T-cell (primary cell): ENCODE results near the gene KLF9. TPM values are rescaled to one million over a fixed set of nuclear protein-coding genes. Genes with fewer than 3 reads are reported as not detected.

Experiments used
- ATAC-seq, 4 experiments: fragments of 200-7000 bp in 3 of 4; fragments of 150-1000 bp in 1 of 4; cut with Tn5 transposase; replicated peaks in 1 of 4; 1 replicate in 3 of 4; 2 replicates in 1 of 4; pipeline ENCODE4 v1.10.0; 2021; ENCODE audit warnings: moderate library complexity in 3 of 4, mild to moderate bottlenecking in 2 of 4, moderate number of reproducible peaks in 1 of 4
- CTCF ChIA-PET, 2 donors: fragments of 300-600 bp; sonication (Branson Sonifier 250); formaldehyde crosslinking; loops; one replicate each; lab custom pipeline; 2022; ENCODE audit warnings: antibody characterized with exemption in 2 of 2; lab: Charles Lee
- POLR2A ChIA-PET, 2 donors: fragments of 300-600 bp; sonication (Branson Sonifier 250); formaldehyde crosslinking; loops; one replicate each; lab custom pipeline; 2022; ENCODE audit warnings: antibody characterized with exemption in 2 of 2; lab: Charles Lee
- DNase-seq, 35 experiments: peaks; one replicate each; pipeline versions ENCODE4 v3.0.0 to v3.0.0-alpha.2; 2013 to 2023
- H3K27ac ChIP-seq: one replicate; pipeline ENCODE4 v1.5.1; 2013; ENCODE audit warnings: low read length
- H3K27me3 ChIP-seq, 2 experiments: replicated peaks in 1 of 2; 1 replicate in 1 of 2; 2 replicates in 1 of 2; pipeline versions ENCODE4 v1.6.1 to v1.7.0; 2013; ENCODE audit warnings: low read length in 1 of 2, mixed read lengths in 1 of 2; ENCODE audit not compliant: control insufficient read depth in 2 of 2, insufficient read depth in 2 of 2; ENCODE audit errors: extremely low read depth in 1 of 2
- H3K36me3 ChIP-seq, 2 donors: 1 replicate in 1 of 2; 2 replicates in 1 of 2; pipeline versions ENCODE4 v1.6.1 to v1.7.0; 2013; ENCODE audit warnings: low read length in 1 of 2; ENCODE audit not compliant: control insufficient read depth in 2 of 2, insufficient read depth in 1 of 2; ENCODE audit errors: extremely low read depth in 1 of 2
- H3K4me1 ChIP-seq, 2 experiments: 1 replicate in 1 of 2; 2 replicates in 1 of 2; pipeline versions ENCODE4 v1.6.1 to v1.7.0; 2013; ENCODE audit warnings: low read length in 2 of 2, mixed read lengths in 1 of 2; ENCODE audit not compliant: insufficient read depth in 2 of 2, control insufficient read depth in 1 of 2; ENCODE audit errors: extremely low read depth in 1 of 2
- H3K4me3 ChIP-seq, 2 donors: 1 replicate in 1 of 2; 2 replicates in 1 of 2; pipeline versions ENCODE4 v1.5.1 to v1.7.0; 2013; ENCODE audit warnings: mild to moderate bottlenecking in 2 of 2, low read length in 1 of 2, moderate library complexity in 1 of 2; ENCODE audit not compliant: control insufficient read depth in 1 of 2; ENCODE audit errors: extremely low read depth in 1 of 2
- H3K9me3 ChIP-seq: 2 replicates; pipeline ENCODE4 v1.7.0; 2013
- H3K27ac Mint-ChIP-seq, 2 donors: one replicate each; pipeline ENCODE4 v1.8.0; 2020 to 2021; ENCODE audit warnings: mild to moderate bottlenecking in 2 of 2, mixed read lengths in 2 of 2
- H3K27me3 Mint-ChIP-seq, 2 donors: one replicate each; pipeline ENCODE4 v1.8.0; 2021 to 2022; ENCODE audit warnings: mixed read lengths in 2 of 2
- H3K36me3 Mint-ChIP-seq: one replicate; pipeline ENCODE4 v1.8.0; 2021; ENCODE audit warnings: mixed read lengths
- H3K4me1 Mint-ChIP-seq, 3 donors: one replicate each; pipeline ENCODE4 v1.8.0; 2020 to 2022; ENCODE audit warnings: mixed read lengths in 3 of 3, mild to moderate bottlenecking in 1 of 3
- H3K4me3 Mint-ChIP-seq, 3 donors: one replicate each; pipeline ENCODE4 v1.8.0; 2020 to 2022; ENCODE audit warnings: mild to moderate bottlenecking in 3 of 3, mixed read lengths in 3 of 3, moderate library complexity in 3 of 3
- H3K9me3 Mint-ChIP-seq, 3 donors: one replicate each; pipeline ENCODE4 v1.8.0; 2020 to 2022; ENCODE audit warnings: mixed read lengths in 3 of 3
- WGBS: methylation state at CpG from one replicate; pipeline ENCODE4 v1.1.5; 2013; ENCODE audit warnings: missing lambda C conversion rate; ENCODE audit not compliant: insufficient coverage; 5-methylcytosine and 5-hydroxymethylcytosine counted together
- total RNA-seq, 35 experiments: library from RNA in 6 of 35; stranded (reverse) in 6 of 35; fragments of 120-200 nt in 1 of 35; gene quantifications; one replicate each; pipeline versions ENCODE4 v1.2.1 to v1.2.4 and lab custom pipeline; 2013 to 2026

The KLF9 gene
- total RNA-seq, 5 donors from 2014 or later (not counting 1 experiment from before 2014, with no cell fraction given) = 21.7 to 91.7 (median 23.6) TPM

GRCh38 chr9:70389188-70389587 is 25.3 kb downstream of the KLF9 start:
- whole genome bisulfite sequencing = 93% methylated on average over 2 of the region's 3 CpGs
- Histone ChIP-seq H3K4me1 (peaks cover 8 to 49% of the 10 kb centered on the region in 2 experiments), H3K36me3 (peaks cover 0 to 25% of the 10 kb centered on the region in 2 donors), H3K4me3 (no peak overlapping the region), H3K27me3 (no peaks in the 10 kb centered on the region), H3K9me3 (no peaks in the 10 kb centered on the region), H3K27ac (no peak overlapping the region)
- H3K27me3 Mint-ChIP-seq = no peaks in the 10 kb centered on the region
- DNase-seq (no peak), ATAC-seq (no peak)
- H3K4me3 Mint-ChIP-seq = no peak overlapping the region
- H3K9me3 Mint-ChIP-seq = no peaks in the 10 kb centered on the region
- CTCF ChIA-PET = interaction anchor here in 1 of 2 donors (0.7 kb wide), 1 partner anchor 219 kb away, joined by 3 read pairs; no protein-coding TSS in a partner anchor
- peaks cover 75 to 84% (median 78%) of the 10 kb centered on the region in 3 donors for H3K4me1 Mint-ChIP-seq
- no peak overlapping the region for H3K27ac Mint-ChIP-seq
- H3K36me3 Mint-ChIP-seq = peaks cover 37% of the 10 kb centered on the region
- POLR2A ChIA-PET = no interaction called here

GRCh38 chr9:70387663-70388062 is 26.8 kb downstream of the KLF9 start:
- POLR2A ChIA-PET = no interaction called here

GRCh38 chr9:70385426-70385825 is 29.0 kb downstream of the KLF9 start:
- H3K27me3 Mint-ChIP-seq = no peaks in the 10 kb centered on the region
- POLR2A ChIA-PET = interaction anchor here in 1 of 2 donors (0.6 kb wide), 1 partner anchor 34 kb away, joined by 5 read pairs; no protein-coding TSS in a partner anchor
- no peak for ATAC-seq
- H3K4me3 ChIP-seq = no peak overlapping the region
- H3K4me1 Mint-ChIP-seq = peaks cover 40 to 48% (median 43%) of the 10 kb centered on the region in 3 donors
- H3K27ac Mint-ChIP-seq = no peak overlapping the region
- peaks cover 37% of the 10 kb centered on the region for H3K36me3 Mint-ChIP-seq
- CTCF ChIA-PET = interaction anchor here (0.6 kb wide), 2 partner anchors 16 to 1636 kb away, joined by 4 to 6 read pairs; no protein-coding TSS in a partner anchor
- DNase-seq = no peak
- H3K9me3 ChIP-seq = no peaks in the 10 kb centered on the region
- no peaks in the 10 kb centered on the region for H3K9me3 Mint-ChIP-seq
- peaks cover 0 to 25% of the 10 kb centered on the region in 2 donors for H3K36me3 ChIP-seq
- H3K27me3 ChIP-seq = peaks cover 0 to 3% of the 10 kb centered on the region in 2 experiments
- 100% methylated on average over 1 of the region's 3 CpGs for WGBS
- no peak overlapping the region for H3K27ac ChIP-seq
- H3K4me1 ChIP-seq = peaks cover 1 to 15% of the 10 kb centered on the region in 2 experiments
- H3K4me3 Mint-ChIP-seq = no peak overlapping the region

More at GRCh38 chr9:70387663-70388062, 26.8 kb downstream of the KLF9 start:
- peaks cover 0 to 2% of the 10 kb centered on the region in 2 experiments for H3K27me3 ChIP-seq
- no peak overlapping the region for H3K4me3 ChIP-seq
- CTCF ChIA-PET = interaction anchor here in 1 of 2 donors (0.6 kb wide), 1 partner anchor 18 kb away, joined by 3 read pairs; no protein-coding TSS in a partner anchor
- H3K27ac ChIP-seq = no peak overlapping the region
- DNase-seq (no peak), ATAC-seq (no peak)
- H3K4me1 ChIP-seq = peaks cover 8 to 36% of the 10 kb centered on the region in 2 experiments
- H3K27me3 Mint-ChIP-seq = no peaks in the 10 kb centered on the region
- 96% methylated on average over 16 of the region's 23 CpGs for WGBS
- no peaks in the 10 kb centered on the region for H3K9me3 ChIP-seq
- no peak overlapping the region for H3K4me3 Mint-ChIP-seq
- H3K4me1 Mint-ChIP-seq = peaks cover 62 to 70% (median 66%) of the 10 kb centered on the region in 3 donors
- peaks cover 0 to 25% of the 10 kb centered on the region in 2 donors for H3K36me3 ChIP-seq
- no peaks in the 10 kb centered on the region for H3K9me3 Mint-ChIP-seq
- peak overlapping the region in 1 of 2 donors; percentile 28 for H3K27ac Mint-ChIP-seq
- peaks cover 39% of the 10 kb centered on the region for H3K36me3 Mint-ChIP-seq

GRCh38 chr9:70382709-70383605 is 31.5 kb downstream of the KLF9 start:
- peaks cover 0 to 3% of the 10 kb centered on the region in 2 experiments for H3K27me3 ChIP-seq
- H3K9me3 ChIP-seq = no peaks in the 10 kb centered on the region
- DNase-seq = no peak
- no peaks in the 10 kb centered on the region for H3K27me3 Mint-ChIP-seq
- WGBS = 92% methylated on average over 9 of the region's 9 CpGs
- peaks cover 21 to 27% (median 23%) of the 10 kb centered on the region in 3 donors for H3K4me1 Mint-ChIP-seq
- ATAC-seq = no peak
- peaks cover 0 to 4% of the 10 kb centered on the region in 2 experiments for H3K4me1 ChIP-seq
- H3K27ac ChIP-seq = no peak overlapping the region
- CTCF ChIA-PET = no interaction called here
- no peak overlapping the region for H3K27ac Mint-ChIP-seq
- H3K4me3 ChIP-seq = no peak overlapping the region
- POLR2A ChIA-PET = no interaction called here
- peaks cover 0 to 25% of the 10 kb centered on the region in 2 donors for H3K36me3 ChIP-seq
- H3K36me3 Mint-ChIP-seq = peaks cover 28% of the 10 kb centered on the region
- no peaks in the 10 kb centered on the region for H3K9me3 Mint-ChIP-seq
- peak overlapping the region in 1 of 3 donors; percentile 7 for H3K4me3 Mint-ChIP-seq

- H3K4me3 Mint-ChIP-seq = no peak overlapping the region
- no peak for ATAC-seq
- no peaks in the 10 kb centered on the region for H3K9me3 Mint-ChIP-seq
- DNase-seq = no peak
- no peaks in the 10 kb centered on the region for H3K27me3 Mint-ChIP-seq
- no peak overlapping the region for H3K27ac Mint-ChIP-seq
- 90% methylated on average over 5 of the region's 6 CpGs for WGBS
- H3K4me3 ChIP-seq = no peak overlapping the region
- ChIA-PET POLR2A (no interaction called here), CTCF (no interaction called here)
- no peaks in the 10 kb centered on the region for H3K9me3 ChIP-seq
- H3K36me3 Mint-ChIP-seq = peaks cover 21% of the 10 kb centered on the region
- peaks cover 14 to 20% (median 16%) of the 10 kb centered on the region in 3 donors for H3K4me1 Mint-ChIP-seq
- no peaks in the 10 kb centered on the region for H3K4me1 ChIP-seq
- H3K27ac ChIP-seq = no peak overlapping the region
- H3K27me3 ChIP-seq = peaks cover 0 to 3% of the 10 kb centered on the region in 2 experiments
- H3K36me3 ChIP-seq = peaks cover 0 to 20% of the 10 kb centered on the region in 2 donors
These were observed 32.3 kb downstream of the KLF9 start for GRCh38 chr9:70382046-70382708.

GRCh38 chr9:70374962-70375618 is 39.4 kb downstream of the KLF9 start:
- Histone ChIP-seq H3K27me3 (no peaks in the 10 kb centered on the region), H3K27ac (no peak overlapping the region), H3K36me3 (no peaks in the 10 kb centered on the region), H3K4me3 (no peak overlapping the region), H3K9me3 (no peaks in the 10 kb centered on the region), H3K4me1 (no peaks in the 10 kb centered on the region)
- ATAC-seq = no peak
- WGBS = 95% methylated on average over 6 of the region's 17 CpGs
- POLR2A ChIA-PET = no interaction called here
- CTCF ChIA-PET = no interaction called here
- DNase-seq = no peak
- H3K4me3 Mint-ChIP-seq = no peak overlapping the region
- no peak overlapping the region for H3K27ac Mint-ChIP-seq
- no peaks in the 10 kb centered on the region for H3K4me1 Mint-ChIP-seq
- H3K27me3 Mint-ChIP-seq = no peaks in the 10 kb centered on the region
- H3K9me3 Mint-ChIP-seq = no peaks in the 10 kb centered on the region
- H3K36me3 Mint-ChIP-seq = no peaks in the 10 kb centered on the region
